Germinal center (tissue), 1 donor: ENCODE results near the gene USHBP1.

Experiments used
- DNase-seq: peaks from one replicate; pipeline ENCODE4 v3.0.0; 2012; ENCODE audit warnings: mixed read lengths, low spot score

Gene USHBP1

DNA sequence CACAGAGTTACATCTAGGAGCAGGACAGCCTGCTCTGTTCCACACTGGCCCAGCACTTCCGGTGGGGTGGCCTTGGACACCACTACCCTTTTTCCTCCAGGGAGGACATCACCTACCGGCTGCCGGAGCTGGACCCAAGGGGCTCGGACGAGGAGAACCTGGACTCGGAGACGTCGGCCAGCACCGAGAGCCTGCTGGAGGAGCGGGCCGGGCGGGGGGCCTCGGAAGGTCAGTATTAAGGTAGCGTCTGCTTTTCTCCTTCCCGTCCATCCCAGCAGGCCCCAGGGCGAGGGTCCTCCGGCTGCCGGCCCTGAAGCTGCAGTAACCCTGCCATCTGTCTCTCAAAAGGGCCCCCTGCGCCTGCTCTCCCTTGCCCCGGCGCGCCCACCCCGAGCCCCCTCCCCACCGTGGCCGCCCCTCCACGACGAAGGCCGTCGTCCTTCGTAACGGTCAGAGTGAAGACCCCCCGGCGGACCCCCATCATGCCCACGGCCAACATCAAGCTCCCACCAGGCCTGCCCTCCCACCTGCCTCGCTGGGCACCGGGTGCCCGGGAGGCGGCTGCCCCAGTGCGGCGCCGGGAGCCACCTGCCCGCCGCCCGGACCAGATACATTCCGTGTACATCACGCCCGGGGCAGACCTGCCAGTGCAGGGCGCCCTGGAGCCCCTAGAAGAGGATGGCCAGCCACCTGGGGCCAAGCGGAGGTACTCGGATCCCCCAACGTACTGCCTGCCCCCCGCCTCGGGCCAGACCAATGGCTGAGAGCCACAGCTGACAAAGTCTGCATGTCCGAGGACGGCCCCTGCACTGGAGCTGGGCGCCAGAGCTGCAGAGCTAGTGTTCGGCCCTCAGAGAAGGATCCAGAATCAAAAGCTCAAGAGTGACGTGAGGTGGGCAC lies 52.7 kb downstream of the USHBP1 start:
- no peak for DNase-seq

DNA sequence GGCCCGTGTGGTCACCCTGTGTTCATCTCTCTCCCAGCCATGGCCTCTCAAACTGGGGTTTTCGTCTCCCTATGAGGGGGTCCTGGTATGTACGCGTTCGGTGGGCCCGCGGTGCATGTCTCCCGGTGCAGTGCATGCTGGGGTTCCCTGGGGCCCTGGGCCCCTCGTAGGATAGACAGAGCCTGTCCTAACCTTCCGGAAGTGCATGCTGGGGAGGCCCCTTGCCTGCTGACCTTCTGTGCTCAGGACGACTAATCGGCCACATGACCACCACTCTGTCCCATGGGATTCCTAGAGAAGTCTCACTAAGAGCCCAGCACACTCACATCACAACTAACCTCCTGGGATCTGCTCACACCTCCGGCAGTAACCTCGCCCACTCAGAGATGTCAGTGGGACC lies 54.2 kb downstream of the USHBP1 start:
- no peak for DNase-seq

DNA sequence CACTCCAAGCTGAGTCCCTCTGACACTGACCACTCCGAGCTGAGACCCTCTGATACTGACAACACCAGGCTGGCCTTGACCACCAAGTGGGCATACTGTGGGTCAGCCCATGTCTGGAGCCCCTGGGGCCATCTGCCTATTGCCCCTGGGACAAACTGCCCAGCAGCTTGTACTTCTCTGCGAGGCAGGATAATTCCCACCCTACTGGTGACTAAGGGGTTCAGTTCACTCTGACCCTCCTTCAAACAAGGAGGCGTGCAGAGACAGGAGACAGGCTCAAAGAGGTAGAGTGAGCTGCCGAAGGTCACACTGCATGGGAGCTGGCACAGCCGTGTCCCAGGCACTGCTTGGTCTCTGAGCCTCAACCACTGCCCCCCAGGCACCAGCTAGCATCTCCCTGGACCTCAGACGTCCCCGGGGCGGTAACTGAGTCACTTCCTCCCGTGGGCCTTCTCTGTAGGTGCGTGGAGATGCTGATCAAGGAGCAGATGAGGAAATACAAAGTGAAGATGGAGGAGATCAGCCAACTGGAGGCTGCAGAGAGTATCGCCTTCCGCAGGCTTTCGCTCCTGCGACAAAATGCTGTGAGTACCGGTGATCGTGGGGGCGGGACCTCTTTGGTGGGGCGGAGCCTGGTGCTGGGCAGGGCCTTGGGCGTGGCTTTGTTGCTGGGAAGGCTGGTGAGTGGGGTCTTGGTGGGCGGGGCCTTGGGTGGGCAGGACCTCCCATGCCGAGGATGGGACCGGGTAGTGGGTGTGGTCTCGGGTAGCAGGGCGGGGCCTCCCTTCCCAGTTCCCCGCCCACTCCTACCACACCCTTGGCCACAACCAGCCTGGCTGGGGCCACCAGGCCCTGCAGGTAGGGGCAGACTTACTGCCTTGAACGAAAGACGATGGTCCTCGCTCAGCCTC lies 55.2 kb downstream of the USHBP1 start:
- peak; percentile 82 for DNase-seq

DNA sequence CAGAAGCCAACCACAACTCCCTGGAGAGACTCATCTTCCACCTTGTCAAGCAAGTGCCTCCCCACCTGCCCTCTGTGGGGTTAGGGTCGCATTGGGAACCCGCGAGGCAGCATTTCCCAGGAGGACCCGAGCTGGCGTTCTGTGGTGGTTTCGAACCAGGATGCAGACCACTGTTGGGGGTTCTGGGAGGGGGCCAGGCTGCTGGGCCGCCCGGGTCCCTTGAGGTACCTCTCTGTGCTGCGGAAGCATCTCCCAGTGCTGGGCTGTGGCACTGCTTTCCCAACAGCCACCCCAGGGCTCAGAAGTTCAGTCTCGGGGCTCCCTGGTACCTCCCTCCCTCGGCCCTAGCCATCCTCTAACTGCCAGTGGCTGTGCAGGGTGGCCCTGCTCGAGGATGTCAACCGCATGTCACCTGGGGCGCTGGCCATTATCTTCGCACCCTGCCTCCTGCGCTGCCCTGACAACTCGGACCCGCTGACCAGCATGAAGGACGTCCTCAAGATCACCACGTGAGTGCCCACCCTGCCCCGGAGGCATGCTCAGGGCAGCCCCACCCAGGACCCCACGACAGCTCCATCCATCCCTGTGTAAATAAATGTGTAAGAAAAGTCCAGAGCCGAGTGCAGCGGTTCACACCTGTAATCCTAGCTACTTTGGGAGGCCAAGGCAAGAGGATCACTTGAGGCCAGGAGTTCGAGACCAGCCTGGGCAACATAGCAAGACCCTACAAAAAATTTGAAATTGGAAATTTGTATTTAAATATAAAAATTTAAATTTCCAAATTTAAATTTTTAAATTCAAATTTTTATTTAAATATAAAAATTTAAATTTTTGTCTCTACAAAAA lies 57.6 kb downstream of the USHBP1 start:
- no peak for DNase-seq

DNA sequence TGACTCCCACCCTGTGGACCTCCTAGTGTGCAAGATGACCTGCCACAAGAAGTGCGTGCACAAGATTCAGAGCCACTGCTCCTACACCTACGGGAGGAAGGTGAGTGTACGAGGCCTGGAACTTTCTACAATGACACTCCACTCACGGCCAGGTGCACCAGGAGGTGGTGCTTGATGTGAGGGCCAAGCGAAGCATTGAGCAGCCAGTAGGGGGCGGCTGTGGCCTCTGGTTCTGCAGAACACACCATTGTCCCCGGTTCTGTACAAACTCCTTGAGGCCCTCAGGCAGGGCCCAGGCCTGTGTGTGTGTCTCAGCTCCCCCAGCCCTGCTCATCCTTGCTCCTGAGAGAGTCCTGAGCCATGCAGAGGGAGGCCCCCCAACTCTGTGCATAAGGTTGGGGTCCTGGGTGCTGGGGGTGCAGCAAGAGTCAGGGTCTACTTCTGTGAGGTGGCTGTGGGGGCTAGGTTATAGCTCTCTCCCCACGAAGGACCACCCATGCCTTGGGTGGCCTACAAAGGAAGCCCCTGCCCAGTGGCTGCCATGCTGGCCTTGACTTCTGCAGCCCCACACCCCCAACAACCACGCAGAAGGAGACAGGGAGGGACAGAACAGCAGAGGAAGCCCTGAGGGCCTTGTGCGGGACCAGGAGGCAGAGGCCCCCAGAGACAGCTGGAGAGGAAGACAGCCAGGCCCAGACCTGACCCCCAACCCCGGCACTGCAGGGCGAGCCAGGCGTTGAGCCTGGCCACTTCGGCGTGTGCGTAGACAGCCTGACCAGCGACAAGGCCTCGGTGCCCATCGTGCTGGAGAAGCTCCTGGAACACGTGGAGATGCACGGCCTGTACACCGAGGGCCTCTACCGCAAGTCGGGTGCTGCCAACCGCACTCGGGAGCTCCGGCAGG lies 59.1 kb downstream of the USHBP1 start:
- peak; percentile 67 for DNase-seq

DNA sequence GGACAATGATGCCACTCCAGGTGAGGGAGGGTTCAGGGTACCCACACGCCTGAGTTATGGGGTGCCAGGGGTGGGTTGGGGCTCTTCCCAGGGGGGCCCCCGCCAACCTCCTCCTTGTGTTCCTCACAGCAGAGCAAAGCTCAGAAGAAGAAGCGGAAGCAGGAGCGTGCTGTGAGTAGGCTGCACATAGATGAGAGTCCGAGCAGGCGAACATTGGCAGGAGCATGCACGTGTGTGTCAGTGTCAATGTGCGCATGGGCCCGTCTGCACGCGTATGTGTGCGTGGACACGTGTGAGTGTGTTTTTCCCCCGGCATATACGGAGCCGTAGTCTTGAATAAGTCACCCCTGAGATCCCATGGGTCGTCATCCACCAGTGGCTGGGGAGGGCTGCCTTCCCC lies 61.8 kb downstream of the USHBP1 start:
- no peak for DNase-seq

DNA sequence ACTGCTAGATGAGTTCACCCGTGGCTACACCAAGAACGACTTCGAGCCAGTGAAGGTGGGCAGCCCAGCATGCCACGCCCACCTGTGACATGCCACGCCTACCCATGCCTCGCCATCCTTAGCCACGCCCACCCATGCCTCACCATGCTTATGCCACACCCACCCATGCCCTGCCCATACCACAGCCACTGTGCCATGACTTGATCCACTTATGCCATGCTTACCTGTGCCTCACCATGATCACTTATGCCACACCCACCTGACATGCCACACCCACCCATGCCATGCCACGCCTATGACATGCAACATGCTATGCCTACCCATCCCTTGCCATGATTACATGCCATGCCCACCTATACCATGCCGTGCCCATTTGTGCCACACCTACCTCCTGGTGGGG lies 62.3 kb downstream of the USHBP1 start:
- no peak for DNase-seq

DNA sequence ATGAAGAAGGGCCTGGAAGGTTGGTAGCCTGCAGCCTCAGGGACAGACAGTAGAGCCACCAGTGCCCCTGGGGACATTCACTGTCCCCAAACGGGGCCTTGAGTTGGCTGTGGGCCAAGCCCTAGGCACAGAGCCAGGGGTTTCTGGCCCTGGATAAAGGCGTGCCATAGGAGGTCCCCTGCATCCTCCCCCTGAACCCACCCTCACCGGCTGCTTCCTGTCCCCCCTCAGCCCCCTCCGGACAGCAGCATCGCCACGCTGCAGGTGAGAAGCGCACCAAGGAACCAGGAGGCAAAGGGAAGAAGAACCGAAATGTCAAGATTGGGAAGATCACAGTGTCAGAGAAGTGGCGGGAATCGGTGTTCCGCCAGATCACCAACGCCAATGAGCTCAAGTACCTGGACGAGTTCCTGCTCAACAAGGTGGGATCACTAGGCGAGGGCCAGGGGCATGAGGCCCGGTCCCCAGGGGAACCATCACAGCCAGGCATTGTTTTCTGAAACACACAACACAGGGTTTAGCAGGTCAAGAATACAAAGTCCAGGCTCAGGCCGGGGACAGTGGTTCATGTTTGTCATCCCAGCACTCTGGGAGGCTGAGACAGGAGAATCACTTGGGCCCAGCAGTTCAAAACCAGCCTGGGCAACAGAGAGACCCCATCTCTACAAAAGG lies 64.0 kb downstream of the USHBP1 start:
- DNase-seq, result no peak
